Measurements from ENCODE around the gene NAIF1.
A peak's percentile ranks its signal among the peaks of the same experiment; 100 is the strongest.

The NAIF1 gene

DNA sequence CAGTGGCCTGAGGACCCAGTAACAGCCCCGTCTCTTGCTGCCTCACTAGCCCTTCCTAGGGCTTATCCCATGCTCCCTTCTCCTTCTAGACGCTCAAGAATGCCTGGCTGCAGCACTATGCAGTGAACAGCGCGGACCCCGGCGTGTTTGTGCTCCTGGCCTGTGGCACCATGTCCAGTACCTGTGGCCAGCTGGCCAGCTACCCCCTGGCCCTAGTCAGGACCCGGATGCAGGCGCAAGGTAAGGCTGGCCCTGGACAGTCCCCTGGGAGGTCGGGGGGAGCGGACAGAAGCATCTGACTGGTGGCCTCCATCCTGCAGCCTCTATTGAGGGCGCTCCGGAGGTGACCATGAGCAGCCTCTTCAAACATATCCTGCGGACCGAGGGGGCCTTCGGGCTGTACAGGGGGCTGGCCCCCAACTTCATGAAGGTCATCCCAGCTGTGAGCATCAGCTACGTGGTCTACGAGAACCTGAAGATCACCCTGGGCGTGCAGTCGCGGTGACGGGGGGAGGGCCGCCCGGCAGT is 39.9 kb upstream of the NAIF1 start:
- no peaks in the 10 kb centered on the region for H3K27me3 Mint-ChIP-seq
- no peak overlapping the region for H3K4me3 Mint-ChIP-seq
- no peaks in the 10 kb centered on the region for H3K9me3 Mint-ChIP-seq
- H3K36me3 Mint-ChIP-seq (ENCODE audit: insufficient read depth): peaks cover 25% of the 10 kb centered on the region
- ATAC-seq (replicated peaks; ENCODE audit: extremely low read depth, poor library complexity, severe bottlenecking) (no peak), DNase-seq (ENCODE audit: low spot score in 2 of 2) (no peak)
- H3K4me1 Mint-ChIP-seq: peaks cover 14% of the 10 kb centered on the region
- H3K27ac Mint-ChIP-seq (ENCODE audit: low read depth): no peak overlapping the region

DNA sequence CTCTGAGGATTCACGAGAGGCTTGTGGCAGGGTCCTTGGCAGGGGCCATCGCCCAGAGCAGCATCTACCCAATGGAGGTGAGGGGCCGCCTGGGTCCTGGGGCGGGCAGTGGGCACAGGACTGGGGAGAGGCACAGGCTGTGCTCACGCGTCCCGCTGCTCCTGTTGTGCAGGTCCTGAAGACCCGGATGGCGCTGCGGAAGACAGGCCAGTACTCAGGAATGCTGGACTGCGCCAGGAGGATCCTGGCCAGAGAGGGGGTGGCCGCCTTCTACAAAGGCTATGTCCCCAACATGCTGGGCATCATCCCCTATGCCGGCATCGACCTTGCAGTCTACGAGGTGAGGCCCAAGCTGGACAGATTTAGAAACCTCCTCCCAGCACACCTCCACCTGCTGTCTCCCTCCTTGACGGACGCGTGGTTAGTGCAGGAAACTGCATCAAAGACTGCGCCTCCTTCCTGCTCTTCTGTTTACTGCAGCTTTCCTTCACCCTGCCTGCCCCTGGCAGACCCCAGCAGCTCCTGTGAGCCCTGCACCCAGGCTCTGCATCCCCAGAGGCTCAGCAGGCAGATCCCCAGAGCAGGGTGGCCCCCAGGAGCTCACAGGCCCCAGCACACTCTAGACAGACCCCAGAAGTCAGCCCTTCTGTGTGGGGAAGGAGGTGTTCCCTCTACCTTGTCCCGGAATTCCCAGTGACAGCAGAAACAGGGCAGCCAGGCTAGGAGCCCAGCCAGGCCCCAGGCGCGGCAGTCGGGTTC is 39.2 kb upstream of the NAIF1 start:
- Mint-ChIP-seq H3K27me3 (no peaks in the 10 kb centered on the region), H3K27ac (ENCODE audit: low read depth) (no peak overlapping the region), H3K4me1 (peaks cover 14% of the 10 kb centered on the region), H3K4me3 (no peak overlapping the region), H3K36me3 (ENCODE audit: insufficient read depth) (peaks cover 25% of the 10 kb centered on the region), H3K9me3 (no peaks in the 10 kb centered on the region)
- no peak for ATAC-seq (replicated peaks; ENCODE audit: extremely low read depth, poor library complexity, severe bottlenecking)
- no peak for DNase-seq (ENCODE audit: low spot score in 2 of 2)

DNA sequence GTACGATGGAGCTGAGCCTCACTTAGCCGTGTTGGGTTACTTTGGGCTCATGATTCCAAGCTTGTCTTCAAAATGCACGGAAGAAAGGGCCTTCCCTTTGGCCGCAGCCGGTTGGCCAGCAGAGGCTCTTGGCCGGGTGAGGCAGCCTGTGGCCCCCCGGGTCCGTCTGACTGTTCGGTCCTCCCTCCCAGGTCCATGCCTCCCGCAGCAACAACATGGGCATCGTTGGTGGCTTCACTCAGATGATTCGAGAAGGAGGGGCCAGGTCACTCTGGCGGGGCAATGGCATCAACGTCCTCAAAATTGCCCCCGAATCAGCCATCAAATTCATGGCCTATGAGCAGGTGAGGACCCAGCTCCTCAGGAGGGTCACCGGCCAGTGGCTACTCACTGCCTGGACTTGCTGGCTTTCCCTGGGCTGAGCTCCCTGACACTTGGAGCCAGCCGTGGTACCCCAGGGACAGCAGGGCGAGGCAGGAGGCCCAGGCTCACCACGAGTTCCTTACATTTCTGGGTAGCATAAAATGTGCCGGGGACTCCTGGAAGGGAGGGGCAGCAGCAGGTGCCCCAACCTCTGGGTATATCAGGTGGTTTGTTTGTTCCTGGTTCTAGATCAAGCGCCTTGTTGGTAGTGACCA is 38.5 kb upstream of the NAIF1 start:
- ATAC-seq (replicated peaks; ENCODE audit: extremely low read depth, poor library complexity, severe bottlenecking) (no peak), DNase-seq (ENCODE audit: low spot score in 2 of 2) (no peak)
- no peak overlapping the region for H3K27ac Mint-ChIP-seq (ENCODE audit: low read depth)
- H3K36me3 Mint-ChIP-seq (ENCODE audit: insufficient read depth): peaks cover 32% of the 10 kb centered on the region
- no peak overlapping the region for H3K4me3 Mint-ChIP-seq
- no peaks in the 10 kb centered on the region for H3K9me3 Mint-ChIP-seq
- H3K4me1 Mint-ChIP-seq: peaks cover 14% of the 10 kb centered on the region
- no peaks in the 10 kb centered on the region for H3K27me3 Mint-ChIP-seq

- Mint-ChIP-seq H3K9me3 (no peaks in the 10 kb centered on the region), H3K27ac (ENCODE audit: low read depth) (no peak overlapping the region), H3K4me3 (no peak overlapping the region), H3K27me3 (no peaks in the 10 kb centered on the region), H3K4me1 (peaks cover 14% of the 10 kb centered on the region), H3K36me3 (ENCODE audit: insufficient read depth) (peaks cover 28% of the 10 kb centered on the region)
- DNase-seq (ENCODE audit: low spot score in 2 of 2): no peak
- ATAC-seq (replicated peaks; ENCODE audit: extremely low read depth, poor library complexity, severe bottlenecking): no peak
These were observed 37.1 kb upstream of the NAIF1 start for GRCh38 chr9:128104171-128104618.

DNA sequence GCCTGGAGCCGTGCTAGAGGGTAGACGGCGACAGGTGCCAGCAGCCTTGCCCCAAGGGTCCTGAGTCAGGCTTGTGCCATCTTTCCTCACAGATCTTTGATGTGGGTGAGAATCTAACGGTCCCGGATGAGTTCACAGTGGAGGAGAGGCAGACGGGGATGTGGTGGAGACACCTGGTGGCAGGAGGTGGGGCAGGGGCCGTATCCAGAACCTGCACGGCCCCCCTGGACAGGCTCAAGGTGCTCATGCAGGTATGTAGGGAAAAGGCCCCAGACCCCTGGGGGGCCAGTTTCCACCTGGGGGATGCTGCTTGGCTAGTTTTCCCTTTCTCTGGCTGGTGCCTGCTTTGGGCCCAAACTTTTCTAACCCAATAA is 36.5 kb upstream of the NAIF1 start:
- H3K9me3 Mint-ChIP-seq: no peaks in the 10 kb centered on the region
- DNase-seq (ENCODE audit: low spot score in 2 of 2): no peak
- H3K4me3 Mint-ChIP-seq: no peak overlapping the region
- peaks cover 19% of the 10 kb centered on the region for H3K4me1 Mint-ChIP-seq
- H3K36me3 Mint-ChIP-seq (ENCODE audit: insufficient read depth): peaks cover 33% of the 10 kb centered on the region
- ATAC-seq (replicated peaks; ENCODE audit: extremely low read depth, poor library complexity, severe bottlenecking): peak; percentile 32
- H3K27me3 Mint-ChIP-seq: no peaks in the 10 kb centered on the region
- no peak overlapping the region for H3K27ac Mint-ChIP-seq (ENCODE audit: low read depth)

GRCh38 chr9:128102861-128103588 is 35.9 kb upstream of the NAIF1 start:
- H3K36me3 Mint-ChIP-seq (ENCODE audit: insufficient read depth): peaks cover 33% of the 10 kb centered on the region
- no peaks in the 10 kb centered on the region for H3K27me3 Mint-ChIP-seq
- DNase-seq (ENCODE audit: low spot score in 2 of 2) (no peak), ATAC-seq (replicated peaks; ENCODE audit: extremely low read depth, poor library complexity, severe bottlenecking) (no peak)
- no peak overlapping the region for H3K27ac Mint-ChIP-seq (ENCODE audit: low read depth)
- H3K4me1 Mint-ChIP-seq: peaks cover 24% of the 10 kb centered on the region
- H3K4me3 Mint-ChIP-seq: no peak overlapping the region
- no peaks in the 10 kb centered on the region for H3K9me3 Mint-ChIP-seq

DNA sequence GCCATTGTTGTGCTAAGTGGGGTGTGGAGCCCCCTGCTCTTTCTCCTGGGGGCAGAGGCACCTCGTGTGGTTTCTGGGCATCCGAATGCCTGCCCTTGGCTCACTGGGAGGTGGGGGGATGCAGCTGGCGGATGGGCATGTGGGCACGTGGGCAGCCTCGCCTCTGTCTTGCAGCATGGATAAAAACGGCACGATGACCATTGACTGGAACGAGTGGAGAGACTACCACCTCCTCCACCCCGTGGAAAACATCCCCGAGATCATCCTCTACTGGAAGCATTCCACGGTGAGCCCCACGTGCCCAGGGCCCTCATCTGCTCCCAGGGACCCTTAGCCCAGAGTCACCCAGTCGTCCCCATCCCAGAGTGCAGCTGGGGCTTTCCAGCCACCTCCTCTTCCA is 35.1 kb upstream of the NAIF1 start:
- Mint-ChIP-seq H3K4me1 (peaks cover 25% of the 10 kb centered on the region), H3K9me3 (no peaks in the 10 kb centered on the region), H3K27ac (ENCODE audit: low read depth) (no peak overlapping the region), H3K4me3 (no peak overlapping the region), H3K27me3 (no peaks in the 10 kb centered on the region), H3K36me3 (ENCODE audit: insufficient read depth) (peaks cover 31% of the 10 kb centered on the region)
- DNase-seq (ENCODE audit: low spot score in 2 of 2): no peak
- no peak for ATAC-seq (replicated peaks; ENCODE audit: extremely low read depth, poor library complexity, severe bottlenecking)

DNA sequence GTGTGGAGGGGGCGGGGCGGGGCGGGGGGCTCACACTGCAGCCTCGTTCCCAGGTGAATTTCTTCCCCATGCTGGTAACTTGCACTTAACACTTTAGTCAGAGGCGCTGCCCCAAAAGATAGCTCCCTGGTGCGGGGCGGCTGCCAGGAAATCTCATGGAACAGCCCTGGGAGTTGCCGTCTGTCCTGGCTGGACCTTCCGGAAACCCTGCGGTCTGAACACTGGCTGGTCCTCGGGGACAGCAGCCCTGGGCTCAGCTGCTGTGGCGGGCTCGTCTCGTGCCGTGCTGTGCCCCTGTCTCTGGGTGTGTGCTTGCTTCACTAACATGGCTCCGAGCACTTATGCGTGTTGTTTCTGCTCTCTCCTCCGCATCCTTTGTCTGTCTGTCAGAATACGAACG is 34.6 kb upstream of the NAIF1 start:
- H3K4me1 Mint-ChIP-seq: peaks cover 30% of the 10 kb centered on the region
- H3K27me3 Mint-ChIP-seq: no peaks in the 10 kb centered on the region
- H3K27ac Mint-ChIP-seq (ENCODE audit: low read depth): no peak overlapping the region
- no peaks in the 10 kb centered on the region for H3K9me3 Mint-ChIP-seq
- no peak overlapping the region for H3K4me3 Mint-ChIP-seq
- peaks cover 31% of the 10 kb centered on the region for H3K36me3 Mint-ChIP-seq (ENCODE audit: insufficient read depth)
- ATAC-seq (replicated peaks; ENCODE audit: extremely low read depth, poor library complexity, severe bottlenecking) (no peak), DNase-seq (ENCODE audit: low spot score in 2 of 2) (no peak)

DNA sequence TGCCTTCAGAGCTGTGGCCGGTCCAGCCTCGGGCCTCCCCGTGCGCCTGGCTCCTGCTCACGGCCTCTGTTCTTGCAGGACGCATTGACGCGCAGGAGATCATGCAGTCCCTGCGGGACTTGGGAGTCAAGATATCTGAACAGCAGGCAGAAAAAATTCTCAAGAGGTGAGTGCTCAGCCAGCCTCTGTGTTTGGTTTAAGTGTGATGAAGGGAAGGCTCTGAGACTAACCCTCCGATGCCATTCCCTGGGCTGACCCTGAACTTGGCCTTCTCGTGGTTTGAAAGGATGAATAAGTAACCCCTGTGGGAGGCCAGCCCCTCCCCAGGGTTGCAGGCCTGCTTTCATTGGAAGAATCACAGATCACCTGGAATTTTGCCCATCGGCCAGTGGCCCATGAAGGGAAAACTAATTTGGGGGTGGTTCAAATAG is 34.1 kb upstream of the NAIF1 start:
- Mint-ChIP-seq H3K27me3 (no peaks in the 10 kb centered on the region), H3K4me3 (no peak overlapping the region), H3K4me1 (peaks cover 35% of the 10 kb centered on the region), H3K27ac (ENCODE audit: low read depth) (peak overlapping the region; percentile 71), H3K9me3 (no peaks in the 10 kb centered on the region), H3K36me3 (ENCODE audit: insufficient read depth) (peaks cover 28% of the 10 kb centered on the region)
- ATAC-seq (replicated peaks; ENCODE audit: extremely low read depth, poor library complexity, severe bottlenecking): no peak
- no peak for DNase-seq (ENCODE audit: low spot score in 2 of 2)

GRCh38 chr9:128100581-128100980 is 33.5 kb upstream of the NAIF1 start:
- Mint-ChIP-seq H3K4me1 (peaks cover 35% of the 10 kb centered on the region), H3K27ac (ENCODE audit: low read depth) (peak overlapping the region; percentile 71), H3K9me3 (no peaks in the 10 kb centered on the region), H3K27me3 (no peaks in the 10 kb centered on the region), H3K36me3 (ENCODE audit: insufficient read depth) (peaks cover 27% of the 10 kb centered on the region), H3K4me3 (no peak overlapping the region)
- ATAC-seq (replicated peaks; ENCODE audit: extremely low read depth, poor library complexity, severe bottlenecking) (no peak), DNase-seq (ENCODE audit: low spot score in 2 of 2) (no peak)

GRCh38 chr9:128099932-128100491 is 32.9 kb upstream of the NAIF1 start:
- Mint-ChIP-seq H3K36me3 (ENCODE audit: insufficient read depth) (peaks cover 22% of the 10 kb centered on the region), H3K4me1 (peaks cover 35% of the 10 kb centered on the region), H3K9me3 (no peaks in the 10 kb centered on the region), H3K27ac (ENCODE audit: low read depth) (peak overlapping the region; percentile 73), H3K4me3 (no peak overlapping the region), H3K27me3 (no peaks in the 10 kb centered on the region)
- ATAC-seq (replicated peaks; ENCODE audit: extremely low read depth, poor library complexity, severe bottlenecking) (no peak), DNase-seq (ENCODE audit: low spot score in 2 of 2) (no peak)

GRCh38 chr9:128099231-128099931 is 32.3 kb upstream of the NAIF1 start:
- Mint-ChIP-seq H3K4me3 (no peak overlapping the region), H3K36me3 (ENCODE audit: insufficient read depth) (peaks cover 24% of the 10 kb centered on the region), H3K9me3 (no peaks in the 10 kb centered on the region), H3K27me3 (no peaks in the 10 kb centered on the region), H3K4me1 (peaks cover 39% of the 10 kb centered on the region), H3K27ac (ENCODE audit: low read depth) (peak overlapping the region; percentile 73)
- DNase-seq (ENCODE audit: low spot score in 2 of 2): no peak
- ATAC-seq (replicated peaks; ENCODE audit: extremely low read depth, poor library complexity, severe bottlenecking): no peak
